SK-N-SH treated with all-trans-retinoic acid at 6 μM for 48 hours (cell line): ENCODE measurements around the gene CGA.

Experiments used
- ATAC-seq: fragments of 200-7000 bp; cut with Tn5 transposase; 3 replicates; pipeline ENCODE4 v1.9.1; 2020; ENCODE audit warnings: mild to moderate bottlenecking, moderate library complexity
- ARNTL ChIP-seq: fragments of 450-650 bp; formaldehyde crosslinking; IDR thresholded peaks from 2 replicates; pipeline ENCODE4 v1.5.0; 2020; ENCODE audit warnings: low read depth, mild to moderate bottlenecking, moderate library complexity, borderline replicate concordance
- BACH2 ChIP-seq: fragments of 250-450 bp; sonication (Bioruptor Pico); IDR thresholded peaks from 2 replicates; pipeline ENCODE4 v1.9.0; 2021; ENCODE audit warnings: mild to moderate bottlenecking, borderline replicate concordance
- CSDC2 ChIP-seq: fragments of 250-450 bp; sonication (Bioruptor Pico); IDR thresholded peaks from 2 replicates; pipeline ENCODE4 v1.5.0; 2020; ENCODE audit warnings: mild to moderate bottlenecking, moderate library complexity
- ESRRG ChIP-seq: fragments of 250-450 bp; sonication (Bioruptor Pico); IDR thresholded peaks from 2 replicates; pipeline ENCODE4 v1.6.1; 2021; ENCODE audit warnings: mild to moderate bottlenecking
- GLIS3 ChIP-seq: fragments of 250-450 bp; sonication (Bioruptor Pico); IDR thresholded peaks from 2 replicates; pipeline ENCODE4 v1.5.0; 2020; ENCODE audit warnings: mild to moderate bottlenecking, moderate library complexity
- ISL1 ChIP-seq: fragments of 250-450 bp; sonication (Bioruptor Pico); IDR thresholded peaks from 2 replicates; pipeline ENCODE4 v2.1.2; 2022; ENCODE audit warnings: mild to moderate bottlenecking, moderate library complexity
- OSR1 ChIP-seq: fragments of 250-450 bp; sonication (Bioruptor Pico); IDR thresholded peaks from 2 replicates; pipeline ENCODE4 v1.8.0; 2022; ENCODE audit warnings: moderate library complexity, mild to moderate bottlenecking, inconsistent platforms
- PPARA ChIP-seq: fragments of 250-450 bp; sonication (Bioruptor Pico); IDR thresholded peaks from 2 replicates; pipeline ENCODE4 v1.5.0; 2020; ENCODE audit warnings: mild to moderate bottlenecking, borderline replicate concordance
- RARB ChIP-seq: fragments of 250-450 bp; sonication (Bioruptor Pico); IDR thresholded peaks from 2 replicates; pipeline ENCODE4 v1.8.0; 2021; ENCODE audit warnings: mild to moderate bottlenecking, moderate library complexity
- SNAI2 ChIP-seq: fragments of 250-450 bp; sonication (Bioruptor Pico); IDR thresholded peaks from 2 replicates; pipeline ENCODE4 v1.5.0; 2020; ENCODE audit warnings: mild to moderate bottlenecking, moderate library complexity
- TCF4 ChIP-seq: fragments of 250-450 bp; sonication (Bioruptor Pico); IDR thresholded peaks from 2 replicates; pipeline ENCODE4 v1.8.0; 2021; ENCODE audit warnings: mild to moderate bottlenecking, moderate library complexity, borderline replicate concordance
- TOX ChIP-seq: fragments of 250-450 bp; sonication (Bioruptor Pico); IDR thresholded peaks from 2 replicates; pipeline ENCODE4 v1.8.0; 2021; ENCODE audit warnings: mild to moderate bottlenecking, moderate library complexity, borderline replicate concordance
- ZFP3 ChIP-seq: fragments of 250-450 bp; sonication (Bioruptor Pico); IDR thresholded peaks from 2 replicates; pipeline ENCODE4 v1.5.0; 2020; ENCODE audit warnings: mild to moderate bottlenecking, moderate library complexity
- ZFP30 ChIP-seq: fragments of 450-650 bp; formaldehyde crosslinking; IDR thresholded peaks from 2 replicates; pipeline ENCODE4 v1.5.0; 2022; ENCODE audit warnings: mild to moderate bottlenecking, moderate library complexity
- ZNF565 ChIP-seq: fragments of 450-650 bp; formaldehyde crosslinking; conservative IDR thresholded peaks from 2 replicates; pipeline ENCODE4 v1.5.0; 2020; ENCODE audit warnings: low read depth, mild to moderate bottlenecking, moderate library complexity
- ZNF70 ChIP-seq: fragments of 450-650 bp; formaldehyde crosslinking; IDR thresholded peaks from 2 replicates; pipeline ENCODE4 v1.5.0; 2020; ENCODE audit warnings: mild to moderate bottlenecking, moderate library complexity
- ZNF8 ChIP-seq: fragments of 450-650 bp; formaldehyde crosslinking; IDR thresholded peaks from 2 replicates; pipeline ENCODE4 v1.5.0; 2020; ENCODE audit warnings: mild to moderate bottlenecking, moderate library complexity
- TF ChIP-seq, protein P1 (sequence below): fragments of 250-450 bp; sonication (Bioruptor Pico); IDR thresholded peaks from 2 replicates; pipeline ENCODE4 v1.5.0; 2020; ENCODE audit warnings: mild to moderate bottlenecking, moderate library complexity
- TF ChIP-seq, protein P2 (sequence below): fragments of 250-450 bp; sonication (Bioruptor Pico); IDR thresholded peaks from 2 replicates; pipeline ENCODE4 v1.5.1; 2021; ENCODE audit warnings: mild to moderate bottlenecking, moderate library complexity
- TF ChIP-seq, protein P3 (sequence below): fragments of 250-450 bp; sonication (Bioruptor Pico); IDR thresholded peaks from 2 replicates; pipeline ENCODE4 v1.8.0; 2021; ENCODE audit warnings: low read depth, mild to moderate bottlenecking, moderate library complexity, borderline replicate concordance
- TF ChIP-seq, protein P4 (sequence below): fragments of 250-450 bp; sonication (Bioruptor Pico); IDR thresholded peaks from 2 replicates; pipeline ENCODE4 v1.8.0; 2020; ENCODE audit warnings: mild to moderate bottlenecking, moderate library complexity, borderline replicate concordance
- TF ChIP-seq, protein P5 (sequence below): fragments of 250-450 bp; sonication (Bioruptor Pico); IDR thresholded peaks from 2 replicates; pipeline ENCODE4 v1.5.1; 2020; ENCODE audit warnings: low read depth, mild to moderate bottlenecking, moderate library complexity

Gene CGA

DNA sequence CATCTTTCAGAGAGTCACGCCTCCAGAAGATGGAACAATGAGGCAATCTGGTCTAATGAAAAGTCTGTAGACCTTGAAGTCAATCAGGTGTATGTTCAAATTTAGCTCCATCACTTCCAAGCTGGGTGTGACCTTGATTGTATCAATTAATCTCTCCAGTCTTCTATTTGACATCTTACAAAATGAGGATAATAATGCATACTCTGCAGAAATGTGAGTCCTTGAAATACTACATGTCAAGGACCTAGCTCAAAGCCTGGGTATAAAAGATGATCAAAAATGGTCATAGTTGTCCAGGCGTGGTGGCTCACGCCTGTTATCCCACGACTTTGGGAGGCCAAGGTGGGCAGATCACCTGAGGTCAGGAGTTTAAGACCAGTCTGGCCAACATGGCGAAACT lies 29.8 kb downstream of the CGA start:
- TF ChIP-seq GLIS3 (no peak), CSDC2 (CRISPR knock-in tag) (no peak), ARNTL (CRISPR knock-in tag) (no peak), PPARA (CRISPR knock-in tag) (no peak), ZNF565 (no peak), SNAI2 (no peak), TCF4 (no peak), ZNF70 (CRISPR knock-in tag) (no peak), RARB (CRISPR knock-in tag) (no peak), ISL1 (no peak)
- TF ChIP-seq, protein P1, sequence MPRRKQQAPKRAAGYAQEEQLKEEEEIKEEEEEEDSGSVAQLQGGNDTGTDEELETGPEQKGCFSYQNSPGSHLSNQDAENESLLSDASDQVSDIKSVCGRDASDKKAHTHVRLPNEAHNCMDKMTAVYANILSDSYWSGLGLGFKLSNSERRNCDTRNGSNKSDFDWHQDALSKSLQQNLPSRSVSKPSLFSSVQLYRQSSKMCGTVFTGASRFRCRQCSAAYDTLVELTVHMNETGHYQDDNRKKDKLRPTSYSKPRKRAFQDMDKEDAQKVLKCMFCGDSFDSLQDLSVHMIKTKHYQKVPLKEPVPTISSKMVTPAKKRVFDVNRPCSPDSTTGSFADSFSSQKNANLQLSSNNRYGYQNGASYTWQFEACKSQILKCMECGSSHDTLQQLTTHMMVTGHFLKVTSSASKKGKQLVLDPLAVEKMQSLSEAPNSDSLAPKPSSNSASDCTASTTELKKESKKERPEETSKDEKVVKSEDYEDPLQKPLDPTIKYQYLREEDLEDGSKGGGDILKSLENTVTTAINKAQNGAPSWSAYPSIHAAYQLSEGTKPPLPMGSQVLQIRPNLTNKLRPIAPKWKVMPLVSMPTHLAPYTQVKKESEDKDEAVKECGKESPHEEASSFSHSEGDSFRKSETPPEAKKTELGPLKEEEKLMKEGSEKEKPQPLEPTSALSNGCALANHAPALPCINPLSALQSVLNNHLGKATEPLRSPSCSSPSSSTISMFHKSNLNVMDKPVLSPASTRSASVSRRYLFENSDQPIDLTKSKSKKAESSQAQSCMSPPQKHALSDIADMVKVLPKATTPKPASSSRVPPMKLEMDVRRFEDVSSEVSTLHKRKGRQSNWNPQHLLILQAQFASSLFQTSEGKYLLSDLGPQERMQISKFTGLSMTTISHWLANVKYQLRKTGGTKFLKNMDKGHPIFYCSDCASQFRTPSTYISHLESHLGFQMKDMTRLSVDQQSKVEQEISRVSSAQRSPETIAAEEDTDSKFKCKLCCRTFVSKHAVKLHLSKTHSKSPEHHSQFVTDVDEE (CRISPR knock-in tag) = no peak
- TF ChIP-seq, protein P2, sequence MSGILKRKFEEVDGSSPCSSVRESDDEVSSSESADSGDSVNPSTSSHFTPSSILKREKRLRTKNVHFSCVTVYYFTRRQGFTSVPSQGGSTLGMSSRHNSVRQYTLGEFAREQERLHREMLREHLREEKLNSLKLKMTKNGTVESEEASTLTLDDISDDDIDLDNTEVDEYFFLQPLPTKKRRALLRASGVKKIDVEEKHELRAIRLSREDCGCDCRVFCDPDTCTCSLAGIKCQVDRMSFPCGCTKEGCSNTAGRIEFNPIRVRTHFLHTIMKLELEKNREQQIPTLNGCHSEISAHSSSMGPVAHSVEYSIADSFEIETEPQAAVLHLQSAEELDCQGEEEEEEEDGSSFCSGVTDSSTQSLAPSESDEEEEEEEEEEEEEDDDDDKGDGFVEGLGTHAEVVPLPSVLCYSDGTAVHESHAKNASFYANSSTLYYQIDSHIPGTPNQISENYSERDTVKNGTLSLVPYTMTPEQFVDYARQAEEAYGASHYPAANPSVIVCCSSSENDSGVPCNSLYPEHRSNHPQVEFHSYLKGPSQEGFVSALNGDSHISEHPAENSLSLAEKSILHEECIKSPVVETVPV (CRISPR knock-in tag) = no peak
- no peak for ATAC-seq

DNA sequence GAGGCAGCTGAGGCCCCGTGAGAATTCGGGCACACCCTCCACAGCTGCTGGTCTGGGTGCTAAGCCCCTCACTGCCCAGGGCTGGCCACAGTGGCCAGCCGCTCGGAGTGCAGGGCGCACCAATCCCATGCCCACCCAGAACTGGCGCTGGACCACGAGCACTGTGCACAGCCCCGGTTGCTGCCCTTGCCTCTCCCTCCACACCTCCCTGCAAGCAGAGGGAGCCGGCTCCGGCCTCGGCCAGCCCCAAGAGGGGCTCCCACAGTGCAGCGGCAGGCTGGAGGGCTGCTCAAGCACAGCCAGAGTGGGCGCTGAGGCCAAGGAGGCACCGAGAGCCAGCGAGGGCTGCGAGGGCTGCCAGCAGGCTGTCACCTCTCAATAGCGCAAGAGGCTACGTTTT lies 35.0 kb downstream of the CGA start:
- TF ChIP-seq RARB (CRISPR knock-in tag) = no peak
- TF ChIP-seq TOX (CRISPR knock-in tag) = no peak
- TF ChIP-seq ZNF70 (CRISPR knock-in tag) = no peak
- TF ChIP-seq, protein P3, sequence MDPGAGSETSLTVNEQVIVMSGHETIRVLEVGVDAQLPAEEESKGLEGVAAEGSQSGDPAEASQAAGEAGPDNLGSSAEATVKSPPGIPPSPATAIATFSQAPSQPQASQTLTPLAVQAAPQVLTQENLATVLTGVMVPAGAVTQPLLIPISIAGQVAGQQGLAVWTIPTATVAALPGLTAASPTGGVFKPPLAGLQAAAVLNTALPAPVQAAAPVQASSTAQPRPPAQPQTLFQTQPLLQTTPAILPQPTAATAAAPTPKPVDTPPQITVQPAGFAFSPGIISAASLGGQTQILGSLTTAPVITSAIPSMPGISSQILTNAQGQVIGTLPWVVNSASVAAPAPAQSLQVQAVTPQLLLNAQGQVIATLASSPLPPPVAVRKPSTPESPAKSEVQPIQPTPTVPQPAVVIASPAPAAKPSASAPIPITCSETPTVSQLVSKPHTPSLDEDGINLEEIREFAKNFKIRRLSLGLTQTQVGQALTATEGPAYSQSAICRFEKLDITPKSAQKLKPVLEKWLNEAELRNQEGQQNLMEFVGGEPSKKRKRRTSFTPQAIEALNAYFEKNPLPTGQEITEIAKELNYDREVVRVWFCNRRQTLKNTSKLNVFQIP (CRISPR knock-in tag) = no peak
- TF ChIP-seq, protein P4, sequence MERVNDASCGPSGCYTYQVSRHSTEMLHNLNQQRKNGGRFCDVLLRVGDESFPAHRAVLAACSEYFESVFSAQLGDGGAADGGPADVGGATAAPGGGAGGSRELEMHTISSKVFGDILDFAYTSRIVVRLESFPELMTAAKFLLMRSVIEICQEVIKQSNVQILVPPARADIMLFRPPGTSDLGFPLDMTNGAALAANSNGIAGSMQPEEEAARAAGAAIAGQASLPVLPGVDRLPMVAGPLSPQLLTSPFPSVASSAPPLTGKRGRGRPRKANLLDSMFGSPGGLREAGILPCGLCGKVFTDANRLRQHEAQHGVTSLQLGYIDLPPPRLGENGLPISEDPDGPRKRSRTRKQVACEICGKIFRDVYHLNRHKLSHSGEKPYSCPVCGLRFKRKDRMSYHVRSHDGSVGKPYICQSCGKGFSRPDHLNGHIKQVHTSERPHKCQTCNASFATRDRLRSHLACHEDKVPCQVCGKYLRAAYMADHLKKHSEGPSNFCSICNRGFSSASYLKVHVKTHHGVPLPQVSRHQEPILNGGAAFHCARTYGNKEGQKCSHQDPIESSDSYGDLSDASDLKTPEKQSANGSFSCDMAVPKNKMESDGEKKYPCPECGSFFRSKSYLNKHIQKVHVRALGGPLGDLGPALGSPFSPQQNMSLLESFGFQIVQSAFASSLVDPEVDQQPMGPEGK = no peak
- TF ChIP-seq PPARA (CRISPR knock-in tag) = no peak
- TF ChIP-seq BACH2 (CRISPR knock-in tag) = no peak
- TF ChIP-seq ZNF8 (CRISPR knock-in tag) = no peak
- no peak for TF ChIP-seq ZNF565
- no peak for TF ChIP-seq TCF4
- no peak for TF ChIP-seq OSR1
- TF ChIP-seq, protein P2 (CRISPR knock-in tag) = no peak
- TF ChIP-seq ISL1 = no peak
- no peak for TF ChIP-seq ZFP3 (CRISPR knock-in tag)
- no peak for TF ChIP-seq GLIS3
- no peak for TF ChIP-seq ESRRG (CRISPR knock-in tag)
- ATAC-seq = no peak

DNA sequence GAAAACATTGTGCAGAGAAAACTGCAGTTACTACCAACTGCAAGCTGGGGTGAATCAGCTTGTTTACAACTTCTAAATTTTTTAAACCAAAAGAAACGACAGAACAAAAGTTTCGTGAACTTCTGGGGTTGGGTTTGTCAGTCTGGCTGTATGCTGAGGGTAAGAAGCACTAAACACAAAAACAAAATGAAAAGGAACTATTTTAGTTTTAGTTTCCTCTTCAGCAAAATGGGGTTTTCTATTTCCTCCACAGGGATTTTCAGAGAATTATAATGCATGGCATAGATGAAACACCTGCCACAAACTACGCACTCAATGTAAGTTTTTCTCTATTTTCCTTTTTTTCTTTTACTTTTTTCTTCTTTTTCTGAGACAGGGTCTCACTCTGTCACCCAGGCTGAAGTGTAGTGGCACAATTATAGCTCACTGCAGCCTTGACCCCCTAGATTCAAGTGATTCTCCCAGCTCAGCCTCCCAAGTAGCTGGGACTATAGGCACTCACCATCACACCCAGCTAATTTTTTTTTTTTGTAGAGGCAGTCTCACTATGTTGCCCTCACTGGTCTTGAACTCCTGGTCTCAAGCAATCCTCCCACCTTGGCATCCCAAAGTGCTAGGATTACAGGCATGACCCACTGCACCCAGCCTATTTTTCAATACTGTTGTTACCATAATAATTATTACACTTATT lies 40.6 kb downstream of the CGA start:
- no peak for ATAC-seq
- TF ChIP-seq ESRRG (CRISPR knock-in tag) = no peak
- TF ChIP-seq RARB (CRISPR knock-in tag) = no peak
- TF ChIP-seq CSDC2 (CRISPR knock-in tag) = no peak
- TF ChIP-seq, protein P5, sequence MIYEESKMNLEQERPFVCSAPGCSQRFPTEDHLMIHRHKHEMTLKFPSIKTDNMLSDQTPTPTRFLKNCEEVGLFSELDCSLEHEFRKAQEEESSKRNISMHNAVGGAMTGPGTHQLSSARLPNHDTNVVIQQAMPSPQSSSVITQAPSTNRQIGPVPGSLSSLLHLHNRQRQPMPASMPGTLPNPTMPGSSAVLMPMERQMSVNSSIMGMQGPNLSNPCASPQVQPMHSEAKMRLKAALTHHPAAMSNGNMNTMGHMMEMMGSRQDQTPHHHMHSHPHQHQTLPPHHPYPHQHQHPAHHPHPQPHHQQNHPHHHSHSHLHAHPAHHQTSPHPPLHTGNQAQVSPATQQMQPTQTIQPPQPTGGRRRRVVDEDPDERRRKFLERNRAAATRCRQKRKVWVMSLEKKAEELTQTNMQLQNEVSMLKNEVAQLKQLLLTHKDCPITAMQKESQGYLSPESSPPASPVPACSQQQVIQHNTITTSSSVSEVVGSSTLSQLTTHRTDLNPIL (CRISPR knock-in tag) = no peak
- no peak for TF ChIP-seq PPARA (CRISPR knock-in tag)
- TF ChIP-seq ZNF565 = no peak
- TF ChIP-seq GLIS3 = no peak
- no peak for TF ChIP-seq BACH2 (CRISPR knock-in tag)
- TF ChIP-seq ZFP30 (CRISPR knock-in tag) = no peak
- no peak for TF ChIP-seq TOX (CRISPR knock-in tag)
- TF ChIP-seq, protein P3 (CRISPR knock-in tag) = no peak
- no peak for TF ChIP-seq ZFP3 (CRISPR knock-in tag)
- TF ChIP-seq ISL1 = no peak
